ENCODE data around the gene SLC17A9.

The SLC17A9 gene

GRCh38 chr20:63006540-63007359 lies 54.2 kb downstream of the SLC17A9 start, which contains the start of gene BHLHE23:
TSS of gene BHLHE23 (minus strand) at chr20:63006964. CDS start at chr20:63006774, 190 bp downstream.
- DNase-seq, result no peak

- DNase-seq, result no peak
These were observed 54.8 kb downstream of the SLC17A9 start for GRCh38 chr20:63007360-63007645.

- DNase-seq, result no peak
These were observed 55.4 kb downstream of the SLC17A9 start for GRCh38 chr20:63007646-63008488.

- DNase-seq, result no peak
These were observed 56.1 kb downstream of the SLC17A9 start for GRCh38 chr20:63008541-63009044.

GRCh38 chr20:63009045-63009961 lies 56.8 kb downstream of the SLC17A9 start:
- peak; percentile 76 for DNase-seq

GRCh38 chr20:63009988-63010769 lies 57.7 kb downstream of the SLC17A9 start:
- DNase-seq, result peak; percentile 69

GRCh38 chr20:63011798-63012197 lies 59.3 kb downstream of the SLC17A9 start:
- DNase-seq, result peak; percentile 20

GRCh38 chr20:63013207-63013606 lies 60.7 kb downstream of the SLC17A9 start:
- no peak for DNase-seq

GRCh38 chr20:63014287-63014686 lies 61.8 kb downstream of the SLC17A9 start:
- DNase-seq, result no peak

- DNase-seq, result no peak
These were observed 62.2 kb downstream of the SLC17A9 start for GRCh38 chr20:63014710-63015109.

- no peak for DNase-seq
These were observed 62.7 kb downstream of the SLC17A9 start for GRCh38 chr20:63015147-63015661.

GRCh38 chr20:63015662-63016361 lies 63.3 kb downstream of the SLC17A9 start:
- DNase-seq, result no peak

GRCh38 chr20:63016514-63017075 lies 64.1 kb downstream of the SLC17A9 start:
- DNase-seq, result no peak

- no peak for DNase-seq
These were observed 64.7 kb downstream of the SLC17A9 start for GRCh38 chr20:63017076-63017825.

- DNase-seq, result no peak
These were observed 65.4 kb downstream of the SLC17A9 start for GRCh38 chr20:63017826-63018411.
